ENCODE measurements around the gene ABHD17C. TPM values are rescaled to one million over a fixed set of nuclear protein-coding genes. Genes with fewer than 3 reads are reported as not detected.
"Not testable (repeated sequence)": the region's sequence is repeated elsewhere in the genome, so short reads cannot be mapped to it uniquely, and the experiment has no call there.

ABHD17C gene
- polyA plus RNA-seq, 2 of the 4 experiments (the other 2 are of a cell fraction) = 14.0 to 23.7 TPM

DNA sequence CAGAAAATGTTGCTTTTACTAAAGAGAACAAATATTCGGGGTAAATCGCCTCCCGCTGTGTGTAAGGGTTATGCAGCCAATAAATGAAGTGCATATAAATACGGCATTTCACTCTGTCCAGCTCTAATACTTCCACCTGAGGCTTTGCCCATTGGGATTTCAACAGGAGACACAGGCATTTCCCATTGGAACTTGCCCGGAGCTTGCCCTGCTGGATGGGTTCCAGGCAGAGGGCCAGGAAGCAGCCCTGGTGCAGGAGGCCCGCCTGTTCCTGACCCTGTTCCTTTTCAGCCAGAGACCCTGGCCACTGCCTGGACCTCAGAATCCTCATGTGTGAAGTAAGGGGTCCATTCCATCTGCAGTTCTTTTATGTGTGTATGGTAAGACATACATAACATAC, 66.6 kb downstream of the ABHD17C start:
- H3K27ac ChIP-seq = no peak overlapping the region
- 85% methylated on average over 6 of the region's 6 CpGs for WGBS (ENCODE audit: missing lambda C conversion rate)
- H3K9me3 ChIP-seq = no peaks in the 10 kb centered on the region
- FAIRE-seq = no peak
- TF ChIP-seq ZFP36 (IDR thresholded peaks at IDR 0.05; ENCODE audit: borderline replicate concordance, partially characterized antibody) = no peak
- no peak for TF ChIP-seq FOSB (CRISPR knock-in tag; IDR thresholded peaks at IDR 0.05)
- no peak for TF ChIP-seq BHLHE40 (IDR thresholded peaks at IDR 0.05; ENCODE audit: low read depth, low read length)
- TF ChIP-seq, protein P1, sequence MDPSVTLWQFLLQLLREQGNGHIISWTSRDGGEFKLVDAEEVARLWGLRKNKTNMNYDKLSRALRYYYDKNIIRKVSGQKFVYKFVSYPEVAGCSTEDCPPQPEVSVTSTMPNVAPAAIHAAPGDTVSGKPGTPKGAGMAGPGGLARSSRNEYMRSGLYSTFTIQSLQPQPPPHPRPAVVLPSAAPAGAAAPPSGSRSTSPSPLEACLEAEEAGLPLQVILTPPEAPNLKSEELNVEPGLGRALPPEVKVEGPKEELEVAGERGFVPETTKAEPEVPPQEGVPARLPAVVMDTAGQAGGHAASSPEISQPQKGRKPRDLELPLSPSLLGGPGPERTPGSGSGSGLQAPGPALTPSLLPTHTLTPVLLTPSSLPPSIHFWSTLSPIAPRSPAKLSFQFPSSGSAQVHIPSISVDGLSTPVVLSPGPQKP (IDR thresholded peaks at IDR 0.05; ENCODE audit: low read depth, low read length) = no peak
- TF ChIP-seq PHF8 (IDR thresholded peaks at IDR 0.05; ENCODE audit: borderline replicate concordance, low read depth) = no peak
- no peak for TF ChIP-seq KDM1A (IDR thresholded peaks at IDR 0.05; ENCODE audit: low read depth)
- TF ChIP-seq CBX2 (IDR thresholded peaks at IDR 0.05; ENCODE audit: borderline replicate concordance, low read depth) = no peak
- TF ChIP-seq RNF2 (IDR thresholded peaks at IDR 0.05; ENCODE audit: borderline replicate concordance, low read depth) = no peak
- no peak for TF ChIP-seq CEBPB (IDR thresholded peaks at IDR 0.05)
- TF ChIP-seq CHD4 (IDR thresholded peaks at IDR 0.05; ENCODE audit: borderline replicate concordance) = no peak
- no peak for TF ChIP-seq RARB (CRISPR knock-in tag; IDR thresholded peaks at IDR 0.05)
- TF ChIP-seq NPAS2 (CRISPR knock-in tag; IDR thresholded peaks at IDR 0.05; ENCODE audit: borderline replicate concordance) = no peak
- no peak for TF ChIP-seq EHF (CRISPR knock-in tag; IDR thresholded peaks at IDR 0.05)
- TF ChIP-seq, protein P2, sequence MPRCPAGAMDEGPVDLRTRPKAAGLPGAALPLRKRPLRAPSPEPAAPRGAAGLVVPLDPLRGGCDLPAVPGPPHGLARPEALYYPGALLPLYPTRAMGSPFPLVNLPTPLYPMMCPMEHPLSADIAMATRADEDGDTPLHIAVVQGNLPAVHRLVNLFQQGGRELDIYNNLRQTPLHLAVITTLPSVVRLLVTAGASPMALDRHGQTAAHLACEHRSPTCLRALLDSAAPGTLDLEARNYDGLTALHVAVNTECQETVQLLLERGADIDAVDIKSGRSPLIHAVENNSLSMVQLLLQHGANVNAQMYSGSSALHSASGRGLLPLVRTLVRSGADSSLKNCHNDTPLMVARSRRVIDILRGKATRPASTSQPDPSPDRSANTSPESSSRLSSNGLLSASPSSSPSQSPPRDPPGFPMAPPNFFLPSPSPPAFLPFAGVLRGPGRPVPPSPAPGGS (IDR thresholded peaks at IDR 0.05) = no peak
- no peak for TF ChIP-seq HEYL (CRISPR knock-in tag; IDR thresholded peaks at IDR 0.05)
- no peak for TF ChIP-seq NR3C1 (IDR thresholded peaks at IDR 0.05)
- no peak for TF ChIP-seq SMC3 (IDR thresholded peaks at IDR 0.05)
- TF ChIP-seq GATA3 (IDR thresholded peaks at IDR 0.05; ENCODE audit: borderline replicate concordance) = no peak
- TF ChIP-seq, protein P3, sequence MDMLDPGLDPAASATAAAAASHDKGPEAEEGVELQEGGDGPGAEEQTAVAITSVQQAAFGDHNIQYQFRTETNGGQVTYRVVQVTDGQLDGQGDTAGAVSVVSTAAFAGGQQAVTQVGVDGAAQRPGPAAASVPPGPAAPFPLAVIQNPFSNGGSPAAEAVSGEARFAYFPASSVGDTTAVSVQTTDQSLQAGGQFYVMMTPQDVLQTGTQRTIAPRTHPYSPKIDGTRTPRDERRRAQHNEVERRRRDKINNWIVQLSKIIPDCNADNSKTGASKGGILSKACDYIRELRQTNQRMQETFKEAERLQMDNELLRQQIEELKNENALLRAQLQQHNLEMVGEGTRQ (IDR thresholded peaks at IDR 0.05) = no peak
- no peak overlapping the region for H3K4me3 ChIP-seq
- no peak for ATAC-seq
- H3K4me1 ChIP-seq = 0 out of 3 replicates have a peak, but pooled peaks cover 4% of the 10 kb centered on the region
- DNase-seq (ENCODE audit: low read depth in 1 of 2, low spot score in 1 of 2) = no peak
- CTCF ChIA-PET = interaction anchor here (1.1 to 2.0 kb wide), 3 partner anchors 9 to 15 kb away, joined by 3 to 7 read pairs (median 4); no protein-coding TSS in a partner anchor
- POLR2A ChIA-PET = no interaction called here
- H3K4me2 ChIP-seq = no peak overlapping the region

DNA sequence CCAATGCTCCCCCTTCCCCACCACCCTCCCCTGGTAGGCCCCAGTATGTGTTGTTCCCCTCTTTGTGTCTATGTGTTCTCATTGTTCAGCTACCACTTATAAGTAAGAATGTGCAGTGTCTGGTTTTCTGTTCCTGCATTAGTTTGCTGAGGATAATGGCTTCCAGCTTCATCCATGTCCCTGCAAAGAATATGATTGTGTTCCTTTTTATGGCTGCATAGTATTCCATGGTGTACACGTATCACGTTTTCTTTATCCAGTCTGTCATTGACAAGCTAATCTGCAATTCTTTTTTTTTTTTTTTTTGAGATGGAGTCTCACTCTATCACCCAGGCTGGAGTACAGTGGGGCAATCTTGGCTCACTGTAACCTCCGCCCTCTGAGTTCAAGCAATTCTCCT, 68.1 kb downstream of the ABHD17C start:
- POLR2A ChIA-PET; DNase-seq (ENCODE audit: low read depth in 1 of 2, low spot score in 1 of 2); ATAC-seq; H3K4me2 ChIP-seq; H3K4me1 ChIP-seq; H3K9me3 ChIP-seq; FAIRE-seq; H3K4me3 ChIP-seq; H3K27ac ChIP-seq: not testable (repeated sequence)
- 91% methylated on average over 3 of the region's 3 CpGs for WGBS (ENCODE audit: missing lambda C conversion rate)
- CTCF ChIA-PET = interaction anchor here (0.6 to 7.2 kb wide), 6 partner anchors 10 to 1496 kb away, joined by 3 to 96 read pairs (median 5); partner anchors contain the start of genes ABHD17C and CEMIP

DNA sequence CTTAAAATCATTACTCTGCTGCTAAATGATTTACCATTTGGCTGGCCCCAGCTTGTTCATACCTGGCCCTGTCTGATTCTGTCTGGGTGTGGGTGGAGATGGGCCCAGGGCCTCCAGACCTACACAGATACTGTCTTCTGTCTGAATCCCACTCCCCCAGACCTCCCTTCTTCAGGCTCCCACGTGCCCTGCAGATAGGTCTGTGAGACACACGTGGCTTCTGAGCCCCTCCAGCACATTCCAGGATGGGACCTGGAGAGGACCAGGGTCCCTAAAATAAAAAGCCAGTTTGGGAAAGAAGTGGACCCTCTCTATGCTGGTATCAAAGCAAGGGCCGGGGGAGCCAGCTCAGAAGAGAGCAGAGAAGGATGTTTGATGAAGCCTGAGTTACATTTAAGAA, 69.4 kb downstream of the ABHD17C start:
- CTCF ChIA-PET = interaction anchor here (1.1 to 7.2 kb wide), 3 partner anchors 8 to 197 kb away, joined by 7 to 96 read pairs (median 13); partner anchors contain the start of gene CEMIP
- TF ChIP-seq, protein P4, sequence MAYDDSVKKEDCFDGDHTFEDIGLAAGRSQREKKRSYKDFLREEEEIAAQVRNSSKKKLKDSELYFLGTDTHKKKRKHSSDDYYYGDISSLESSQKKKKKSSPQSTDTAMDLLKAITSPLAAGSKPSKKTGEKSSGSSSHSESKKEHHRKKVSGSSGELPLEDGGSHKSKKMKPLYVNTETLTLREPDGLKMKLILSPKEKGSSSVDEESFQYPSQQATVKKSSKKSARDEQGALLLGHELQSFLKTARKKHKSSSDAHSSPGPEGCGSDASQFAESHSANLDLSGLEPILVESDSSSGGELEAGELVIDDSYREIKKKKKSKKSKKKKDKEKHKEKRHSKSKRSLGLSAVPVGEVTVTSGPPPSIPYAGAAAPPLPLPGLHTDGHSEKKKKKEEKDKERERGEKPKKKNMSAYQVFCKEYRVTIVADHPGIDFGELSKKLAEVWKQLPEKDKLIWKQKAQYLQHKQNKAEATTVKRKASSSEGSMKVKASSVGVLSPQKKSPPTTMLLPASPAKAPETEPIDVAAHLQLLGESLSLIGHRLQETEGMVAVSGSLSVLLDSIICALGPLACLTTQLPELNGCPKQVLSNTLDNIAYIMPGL (CRISPR knock-in tag; IDR thresholded peaks at IDR 0.05; ENCODE audit: borderline replicate concordance) = no peak
- TF ChIP-seq CBX8 (IDR thresholded peaks at IDR 0.05) = no peak
- TF ChIP-seq MYC (IDR thresholded peaks at IDR 0.05; ENCODE audit: borderline replicate concordance, low read length) = no peak
- TF ChIP-seq, protein P5, sequence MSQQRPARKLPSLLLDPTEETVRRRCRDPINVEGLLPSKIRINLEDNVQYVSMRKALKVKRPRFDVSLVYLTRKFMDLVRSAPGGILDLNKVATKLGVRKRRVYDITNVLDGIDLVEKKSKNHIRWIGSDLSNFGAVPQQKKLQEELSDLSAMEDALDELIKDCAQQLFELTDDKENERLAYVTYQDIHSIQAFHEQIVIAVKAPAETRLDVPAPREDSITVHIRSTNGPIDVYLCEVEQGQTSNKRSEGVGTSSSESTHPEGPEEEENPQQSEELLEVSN (IDR thresholded peaks at IDR 0.05; ENCODE audit: borderline replicate concordance, low read depth) = no peak
- TF ChIP-seq CHD2 (IDR thresholded peaks at IDR 0.05; ENCODE audit: low read length, partially characterized antibody) = no peak
- TF ChIP-seq SMC3 (IDR thresholded peaks at IDR 0.05) = no peak
- TF ChIP-seq, protein P6, sequence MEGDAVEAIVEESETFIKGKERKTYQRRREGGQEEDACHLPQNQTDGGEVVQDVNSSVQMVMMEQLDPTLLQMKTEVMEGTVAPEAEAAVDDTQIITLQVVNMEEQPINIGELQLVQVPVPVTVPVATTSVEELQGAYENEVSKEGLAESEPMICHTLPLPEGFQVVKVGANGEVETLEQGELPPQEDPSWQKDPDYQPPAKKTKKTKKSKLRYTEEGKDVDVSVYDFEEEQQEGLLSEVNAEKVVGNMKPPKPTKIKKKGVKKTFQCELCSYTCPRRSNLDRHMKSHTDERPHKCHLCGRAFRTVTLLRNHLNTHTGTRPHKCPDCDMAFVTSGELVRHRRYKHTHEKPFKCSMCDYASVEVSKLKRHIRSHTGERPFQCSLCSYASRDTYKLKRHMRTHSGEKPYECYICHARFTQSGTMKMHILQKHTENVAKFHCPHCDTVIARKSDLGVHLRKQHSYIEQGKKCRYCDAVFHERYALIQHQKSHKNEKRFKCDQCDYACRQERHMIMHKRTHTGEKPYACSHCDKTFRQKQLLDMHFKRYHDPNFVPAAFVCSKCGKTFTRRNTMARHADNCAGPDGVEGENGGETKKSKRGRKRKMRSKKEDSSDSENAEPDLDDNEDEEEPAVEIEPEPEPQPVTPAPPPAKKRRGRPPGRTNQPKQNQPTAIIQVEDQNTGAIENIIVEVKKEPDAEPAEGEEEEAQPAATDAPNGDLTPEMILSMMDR (IDR thresholded peaks at IDR 0.05) = no peak
- TF ChIP-seq, protein P7, sequence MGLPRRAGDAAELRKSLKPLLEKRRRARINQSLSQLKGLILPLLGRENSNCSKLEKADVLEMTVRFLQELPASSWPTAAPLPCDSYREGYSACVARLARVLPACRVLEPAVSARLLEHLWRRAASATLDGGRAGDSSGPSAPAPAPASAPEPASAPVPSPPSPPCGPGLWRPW (IDR thresholded peaks at IDR 0.05) = no peak
- no peak for TF ChIP-seq FOSB (CRISPR knock-in tag; IDR thresholded peaks at IDR 0.05)
- no peak for TF ChIP-seq JUNB (IDR thresholded peaks at IDR 0.05)

More for the DNA sequence above, 69.4 kb downstream of the ABHD17C start:
- Histone ChIP-seq H3K9me3 (no peaks in the 10 kb centered on the region), H3K4me1 (0 out of 3 replicates have a peak, but pooled peaks cover 4% of the 10 kb centered on the region), H3K4me3 (no peak overlapping the region), H3K4me2 (no peak overlapping the region), H3K27ac (no peak overlapping the region)
- ATAC-seq = peak in 1 of 2 experiments; percentile 40; a peak in 2 of 6 replicates
- no peak for DNase-seq (ENCODE audit: low read depth in 1 of 2, low spot score in 1 of 2)
- POLR2A ChIA-PET = no interaction called here
- 84% methylated on average over 3 of the region's 3 CpGs for WGBS (ENCODE audit: missing lambda C conversion rate)
- no peak for FAIRE-seq

All from A549 (cell line).